ENCODE data around the gene ZNF512B.
"Not testable (repeated sequence)": the region's sequence is repeated elsewhere in the genome, so short reads cannot be mapped to it uniquely, and the experiment has no call there.

The ZNF512B gene

DNA sequence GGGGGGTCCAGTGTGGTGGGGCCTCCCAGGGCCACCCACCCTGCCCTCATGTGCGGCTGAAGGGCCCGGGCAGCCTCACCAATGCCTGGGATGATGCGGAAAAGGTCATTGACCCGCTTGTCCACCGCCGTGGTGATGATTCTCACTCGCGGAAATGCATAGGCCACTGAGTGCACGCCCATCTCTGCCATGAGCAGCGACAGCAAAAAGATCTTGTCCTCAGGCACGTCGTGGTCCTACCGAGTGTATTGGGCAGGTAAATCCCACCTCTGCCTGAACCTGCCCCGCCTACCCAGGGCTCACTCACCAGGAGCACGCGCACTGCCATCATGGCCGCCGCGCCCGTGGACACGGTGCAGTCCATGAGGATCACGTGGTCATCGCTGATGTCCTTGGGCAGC lies 29.7 kb downstream of the ZNF512B start:
- H3K4me1 Mint-ChIP-seq = peaks cover 26% of the 10 kb centered on the region
- no peak overlapping the region for H3K4me3 Mint-ChIP-seq
- H3K27ac Mint-ChIP-seq = peak overlapping the region in 1 of 2 donors; percentile 20
- no peak for DNase-seq
- ATAC-seq = no peak
- no peaks in the 10 kb centered on the region for H3K27me3 Mint-ChIP-seq
- H3K9me3 Mint-ChIP-seq = no peaks in the 10 kb centered on the region

DNA sequence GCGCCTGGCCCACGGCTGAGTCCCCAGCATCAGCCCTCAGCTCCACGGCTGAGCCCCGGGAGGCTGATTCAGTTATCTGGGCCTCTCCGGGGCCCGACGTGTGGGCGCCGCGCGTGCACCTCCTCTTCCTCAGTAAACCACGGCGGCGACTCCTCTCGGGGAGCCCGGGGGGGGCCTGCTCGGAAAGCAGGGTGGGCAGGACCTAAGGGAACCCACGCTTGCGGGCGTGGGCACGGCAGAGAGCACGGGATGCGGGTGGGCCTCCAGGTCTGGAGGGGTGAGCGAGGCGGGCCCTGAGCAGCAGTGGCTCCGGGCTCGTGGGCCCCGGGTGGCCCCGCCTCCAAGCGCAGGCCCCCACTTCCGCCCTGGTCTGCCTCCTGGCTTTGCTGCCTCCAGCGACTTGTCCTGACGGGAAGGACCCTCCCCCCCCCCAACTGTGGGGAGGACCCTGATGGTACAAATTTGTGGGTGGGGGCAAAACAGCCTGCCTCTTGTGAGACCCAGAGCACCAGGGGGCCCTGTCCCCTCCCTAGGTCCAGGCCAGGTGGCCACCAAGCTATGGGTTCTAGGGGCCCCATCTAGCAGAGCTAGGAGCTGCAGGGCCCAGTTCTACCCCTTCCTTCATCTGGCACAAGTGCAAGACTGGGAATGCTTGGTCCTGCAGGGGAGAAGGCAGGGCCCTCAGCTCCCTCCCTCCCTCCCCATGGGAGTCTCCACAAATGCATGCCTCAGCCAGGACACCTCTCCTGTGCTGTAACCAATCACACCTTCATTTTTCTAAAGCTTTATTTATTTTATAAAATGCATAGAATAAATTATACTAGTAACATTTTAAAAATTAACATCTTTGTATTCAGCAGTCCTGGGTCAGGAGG lies 30.4 kb downstream of the ZNF512B start:
- Mint-ChIP-seq H3K27ac (no peak overlapping the region), H3K4me1 (peaks cover 26% of the 10 kb centered on the region), H3K27me3 (no peaks in the 10 kb centered on the region), H3K4me3 (no peak overlapping the region), H3K9me3 (no peaks in the 10 kb centered on the region)
- peak in 1 of 2 donors; percentile 12 for DNase-seq
- ATAC-seq = peak; percentile 6

DNA sequence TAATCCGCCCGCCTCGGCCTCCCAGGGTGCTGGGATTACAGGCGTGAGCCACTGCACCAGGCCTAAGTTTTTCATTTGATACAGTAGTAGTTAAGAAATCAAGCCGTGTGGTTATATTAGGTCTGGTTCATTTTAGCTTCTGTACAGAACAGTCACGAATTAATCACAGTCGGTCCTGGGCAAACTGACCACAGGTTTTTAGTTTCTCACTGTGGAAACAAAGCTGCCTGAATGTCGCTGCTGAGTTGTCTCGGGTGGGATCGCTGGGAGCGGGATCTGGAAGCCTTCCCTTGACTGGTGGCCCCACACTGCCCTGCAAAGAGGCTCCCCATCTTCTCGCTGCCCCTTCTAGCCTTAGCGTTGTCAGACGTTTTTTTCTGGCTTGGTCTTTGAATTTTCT lies 32.1 kb downstream of the ZNF512B start:
- DNase-seq (no peak), ATAC-seq (no peak)
- H3K27ac Mint-ChIP-seq = peak overlapping the region in 1 of 2 donors; percentile 34
- no peak overlapping the region for H3K4me3 Mint-ChIP-seq
- H3K4me1 Mint-ChIP-seq = peaks cover 26% of the 10 kb centered on the region
- H3K9me3 Mint-ChIP-seq = no peaks in the 10 kb centered on the region
- no peaks in the 10 kb centered on the region for H3K27me3 Mint-ChIP-seq

- DNase-seq = no peak
- H3K27me3 Mint-ChIP-seq = no peaks in the 10 kb centered on the region
- ATAC-seq = no peak
- no peaks in the 10 kb centered on the region for H3K9me3 Mint-ChIP-seq
- H3K4me1 Mint-ChIP-seq = peaks cover 5% of the 10 kb centered on the region
- H3K27ac Mint-ChIP-seq = peak overlapping the region in 1 of 2 donors; percentile 33
- H3K4me3 Mint-ChIP-seq = no peak overlapping the region
Observed at GRCh38 chr20:63935447-63935846, 34.3 kb downstream of the ZNF512B start.

- Mint-ChIP-seq H3K27ac (no peak overlapping the region), H3K9me3 (no peaks in the 10 kb centered on the region), H3K4me3 (no peak overlapping the region), H3K27me3 (no peaks in the 10 kb centered on the region), H3K4me1 (peaks cover 5% of the 10 kb centered on the region)
- DNase-seq = no peak
- no peak for ATAC-seq
Observed at GRCh38 chr20:63934271-63935068, 35.3 kb downstream of the ZNF512B start.

- no peaks in the 10 kb centered on the region for H3K9me3 Mint-ChIP-seq
- peaks cover 5% of the 10 kb centered on the region for H3K4me1 Mint-ChIP-seq
- DNase-seq (no peak), ATAC-seq (no peak)
- no peak overlapping the region for H3K4me3 Mint-ChIP-seq
- H3K27ac Mint-ChIP-seq = no peak overlapping the region
- H3K27me3 Mint-ChIP-seq = no peaks in the 10 kb centered on the region
Observed at GRCh38 chr20:63933646-63934045, 36.1 kb downstream of the ZNF512B start.

DNA sequence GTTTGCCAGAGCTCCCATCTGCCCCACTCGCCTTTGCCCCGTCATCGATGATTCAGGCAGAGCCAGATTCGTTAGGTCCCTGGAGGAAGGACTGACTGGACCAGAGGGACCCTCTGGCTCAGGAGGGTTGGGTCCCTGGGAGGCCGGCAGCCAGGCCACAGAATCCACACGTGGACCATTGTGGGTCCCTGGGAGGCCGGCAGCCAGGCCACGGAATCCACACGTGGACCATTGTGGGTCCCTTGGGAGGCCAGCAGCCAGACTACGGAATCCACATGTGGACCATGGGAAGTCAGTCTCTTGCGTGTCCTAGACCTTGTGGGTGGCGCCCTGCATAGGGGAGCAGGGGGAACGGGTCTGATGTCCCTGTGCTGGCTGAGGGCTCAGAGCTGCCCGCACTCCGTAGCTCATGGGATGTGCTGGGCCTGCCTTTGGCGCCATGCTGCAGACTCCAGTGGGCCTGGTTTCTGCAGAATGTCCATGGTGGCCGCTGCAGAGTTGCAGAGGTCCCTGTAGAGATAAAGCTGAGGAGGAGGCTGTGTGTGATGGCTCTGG lies 37.0 kb downstream of the ZNF512B start:
- ATAC-seq (no peak), DNase-seq (no peak)
- Mint-ChIP-seq H3K27me3 (no peaks in the 10 kb centered on the region), H3K27ac (no peak overlapping the region), H3K4me3 (no peak overlapping the region), H3K9me3 (no peaks in the 10 kb centered on the region), H3K4me1 (peaks cover 5% of the 10 kb centered on the region)

DNA sequence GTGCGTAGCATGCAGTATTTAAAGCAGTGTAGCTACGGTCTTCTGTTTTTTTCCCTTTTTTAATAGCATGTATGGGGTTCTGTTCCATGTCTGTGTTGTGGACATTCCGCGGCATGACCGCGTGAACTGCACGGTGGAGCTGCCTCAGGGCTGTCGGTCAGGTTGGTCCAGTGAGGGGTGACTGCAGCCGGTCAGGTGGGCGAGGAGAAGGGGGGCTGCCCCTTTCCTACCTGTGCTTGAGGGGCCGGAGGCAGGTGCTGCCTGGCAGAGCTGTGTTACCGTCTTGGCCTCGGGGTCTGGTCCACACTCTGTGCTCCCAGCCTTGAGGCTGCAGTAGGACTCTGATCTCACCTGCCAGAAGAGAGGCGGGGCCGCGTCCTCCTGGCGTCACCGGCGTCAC lies 38.0 kb downstream of the ZNF512B start:
- ATAC-seq (no peak), DNase-seq (no peak)
- Mint-ChIP-seq H3K9me3 (no peaks in the 10 kb centered on the region), H3K27ac (peak overlapping the region in 1 of 2 donors; percentile 50), H3K4me3 (no peak overlapping the region), H3K4me1 (peaks cover 5% of the 10 kb centered on the region), H3K27me3 (no peaks in the 10 kb centered on the region)

DNA sequence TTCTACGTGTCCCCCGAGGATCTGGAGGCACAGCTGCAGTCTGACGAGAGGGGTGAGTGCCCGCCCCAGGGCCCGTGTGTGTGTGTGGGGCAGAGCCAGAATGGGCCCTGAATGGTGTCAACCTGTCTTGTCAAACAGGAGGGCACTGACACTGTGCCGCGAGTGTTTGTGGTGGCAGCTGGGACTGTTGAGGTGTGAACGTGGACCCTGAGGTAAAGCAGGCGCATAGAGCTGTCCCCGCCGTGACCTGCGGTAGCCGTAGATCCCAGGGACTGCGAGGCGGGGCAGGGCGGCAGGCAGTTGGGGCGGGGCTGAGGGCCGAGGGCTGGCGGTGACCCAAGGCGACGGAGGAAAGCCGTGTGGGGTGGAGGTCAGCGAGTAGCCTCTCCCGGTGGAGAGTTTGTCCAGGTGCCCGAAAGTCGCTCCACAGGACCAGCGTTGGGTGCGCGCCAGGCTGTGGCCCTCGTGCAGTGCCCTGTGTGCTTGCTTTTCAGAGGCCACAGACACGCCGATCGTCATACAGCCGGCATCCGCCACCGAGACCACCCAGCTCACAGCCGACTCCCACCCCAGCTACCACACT lies 38.7 kb downstream of the ZNF512B start:
- no peak for ATAC-seq
- Mint-ChIP-seq H3K9me3 (no peaks in the 10 kb centered on the region), H3K4me3 (no peak overlapping the region), H3K27me3 (no peaks in the 10 kb centered on the region), H3K27ac (peak overlapping the region in 1 of 2 donors; percentile 78), H3K4me1 (peaks cover 5% of the 10 kb centered on the region)
- no peak for DNase-seq

DNA sequence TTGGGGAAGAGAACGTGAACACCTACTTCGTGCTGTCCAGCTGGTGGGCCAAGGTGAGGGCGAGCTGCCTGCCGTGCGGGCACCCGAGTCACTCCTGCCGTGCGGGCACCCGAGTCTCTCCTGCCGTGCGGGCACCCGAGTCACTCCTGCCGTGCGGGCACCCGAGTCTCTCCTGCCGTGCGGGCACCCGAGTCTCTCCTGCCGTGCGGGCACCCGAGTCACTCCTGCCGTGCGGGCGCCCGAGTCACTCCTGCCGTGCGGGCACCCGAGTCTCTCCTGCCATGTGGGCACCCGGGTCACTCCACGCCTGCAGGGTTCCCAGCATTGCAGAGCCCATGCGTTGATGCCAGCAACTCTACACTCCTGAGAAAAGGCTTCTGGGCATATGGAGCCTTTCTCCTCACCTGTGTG lies 40.3 kb downstream of the ZNF512B start:
- not testable (repeated sequence) for H3K9me3 Mint-ChIP-seq, H3K4me3 Mint-ChIP-seq, H3K4me1 Mint-ChIP-seq, H3K27ac Mint-ChIP-seq, ATAC-seq, DNase-seq, H3K27me3 Mint-ChIP-seq

DNA sequence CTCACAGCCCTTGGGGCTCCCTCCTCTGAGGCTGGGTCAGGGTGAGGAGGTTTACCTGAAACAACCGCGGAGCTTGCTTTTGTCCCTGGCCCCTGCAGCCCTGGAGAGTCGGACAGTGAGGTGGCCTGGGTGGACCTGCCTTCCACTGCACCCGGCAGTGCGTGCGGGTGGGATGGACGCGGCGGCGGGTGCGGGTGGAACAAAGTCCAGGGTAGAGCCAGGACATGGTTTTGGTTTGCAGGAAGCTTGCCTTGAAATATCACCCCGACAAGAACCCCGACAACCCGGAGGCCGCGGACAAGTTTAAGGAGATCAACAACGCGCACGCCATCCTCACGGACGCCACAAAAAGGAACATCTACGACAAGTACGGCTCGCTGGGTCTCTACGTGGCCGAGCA lies 40.7 kb downstream of the ZNF512B start:
- H3K4me3 Mint-ChIP-seq = no peak overlapping the region
- DNase-seq = no peak
- peaks cover 7% of the 10 kb centered on the region for H3K4me1 Mint-ChIP-seq
- no peaks in the 10 kb centered on the region for H3K27me3 Mint-ChIP-seq
- H3K27ac Mint-ChIP-seq = peak overlapping the region in 1 of 2 donors; percentile 63
- ATAC-seq = no peak
- H3K9me3 Mint-ChIP-seq = no peaks in the 10 kb centered on the region

DNA sequence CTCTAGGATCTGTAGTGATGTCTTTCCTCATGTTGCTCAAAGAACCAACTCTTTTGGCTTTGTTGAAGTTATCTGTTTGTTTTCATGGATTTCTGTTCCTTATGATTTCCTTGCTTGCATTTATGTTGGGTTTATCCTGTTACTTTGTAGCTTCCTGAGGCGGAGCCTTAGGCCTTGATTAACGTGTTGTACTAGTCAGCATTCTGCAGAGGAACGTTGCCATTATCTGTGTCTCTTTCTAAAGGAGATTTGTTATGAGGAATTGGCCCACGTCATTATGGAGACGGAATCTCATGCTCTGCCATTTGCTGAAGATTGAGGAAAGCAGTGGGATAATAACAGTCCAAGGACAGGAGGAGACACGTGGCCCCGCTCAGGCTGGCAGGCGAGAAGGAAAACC lies 43.4 kb downstream of the ZNF512B start:
- H3K27ac Mint-ChIP-seq = no peak overlapping the region
- ATAC-seq (no peak), DNase-seq (no peak)
- H3K27me3 Mint-ChIP-seq = no peaks in the 10 kb centered on the region
- H3K4me1 Mint-ChIP-seq = peaks cover 7% of the 10 kb centered on the region
- no peak overlapping the region for H3K4me3 Mint-ChIP-seq
- no peaks in the 10 kb centered on the region for H3K9me3 Mint-ChIP-seq

DNA sequence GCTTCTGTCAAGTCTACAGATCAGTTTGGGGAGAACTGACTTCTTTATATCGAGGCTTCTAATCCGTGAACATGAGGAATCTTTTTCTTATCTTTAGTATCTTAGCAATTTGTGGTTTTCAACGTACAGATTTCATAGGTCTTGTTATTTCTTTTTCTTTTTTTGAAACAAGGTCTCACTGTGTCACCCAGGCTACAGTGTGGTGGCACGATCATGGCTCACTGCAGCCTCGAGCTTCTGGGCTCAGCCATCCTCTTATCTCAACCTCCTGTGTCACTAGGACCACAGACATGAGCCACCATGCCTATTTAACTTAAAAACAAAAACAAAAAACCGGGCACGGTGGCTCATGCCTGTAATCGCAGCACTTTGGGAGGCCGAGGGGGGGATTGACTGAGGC lies 45.5 kb downstream of the ZNF512B start:
- no peak for DNase-seq
- Mint-ChIP-seq H3K4me3 (no peak overlapping the region), H3K27ac (no peak overlapping the region), H3K9me3 (no peaks in the 10 kb centered on the region), H3K27me3 (no peaks in the 10 kb centered on the region), H3K4me1 (peaks cover 7% of the 10 kb centered on the region)
- ATAC-seq = no peak

- Mint-ChIP-seq H3K4me1 (peaks cover 7% of the 10 kb centered on the region), H3K27ac (peak overlapping the region in 1 of 2 donors; percentile 77), H3K27me3 (no peaks in the 10 kb centered on the region), H3K4me3 (no peak overlapping the region), H3K9me3 (no peaks in the 10 kb centered on the region)
- DNase-seq (no peak), ATAC-seq (no peak)
Observed at GRCh38 chr20:63923651-63924050, 46.1 kb downstream of the ZNF512B start.

DNA sequence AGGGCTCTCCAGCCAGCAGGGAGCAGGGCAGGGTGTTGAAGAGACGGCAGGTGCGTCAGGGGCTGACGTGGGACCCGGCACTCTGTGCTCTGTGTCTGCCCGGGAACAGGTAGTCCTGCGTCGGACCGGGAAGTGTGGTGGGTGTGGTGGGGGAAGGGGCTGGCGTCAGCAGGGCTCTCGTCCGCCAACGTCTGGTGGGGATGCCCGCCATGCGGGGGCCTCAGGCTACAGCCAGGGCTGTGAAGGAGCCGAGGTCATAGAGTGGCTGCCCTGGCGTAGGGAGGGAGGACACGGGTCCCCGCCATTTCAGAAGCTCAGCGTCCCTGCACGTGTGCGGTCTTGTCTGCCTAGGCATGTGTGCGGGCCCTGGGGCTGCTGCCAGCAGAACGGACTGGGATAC lies 49.5 kb downstream of the ZNF512B start:
- Mint-ChIP-seq H3K27me3 (no peaks in the 10 kb centered on the region), H3K4me1 (peaks cover 6% of the 10 kb centered on the region), H3K27ac (no peak overlapping the region), H3K9me3 (no peaks in the 10 kb centered on the region), H3K4me3 (no peak overlapping the region)
- ATAC-seq = no peak
- DNase-seq = no peak

GRCh38 chr20:63919130-63919529 lies 50.6 kb downstream of the ZNF512B start:
- no peak overlapping the region for H3K27ac Mint-ChIP-seq
- H3K4me3 Mint-ChIP-seq = no peak overlapping the region
- no peaks in the 10 kb centered on the region for H3K27me3 Mint-ChIP-seq
- ATAC-seq (no peak), DNase-seq (no peak)
- H3K9me3 Mint-ChIP-seq = no peaks in the 10 kb centered on the region
- H3K4me1 Mint-ChIP-seq = peaks cover 7% of the 10 kb centered on the region
